GM19035 (cell line): Measurements from ENCODE around the gene KIF5B.
"Not testable (repeated sequence)": the region's sequence is repeated elsewhere in the genome, so short reads cannot be mapped to it uniquely, and the experiment has no call there.

Source experiments
- ATAC-seq: cut with Tn5 transposase; IDR thresholded peaks from one replicate; pipeline ENCODE4 v1.9.1; 2021; ENCODE audit not compliant: unreplicated experiment

KIF5B gene

GRCh38 chr10:32060347-32060746, 4.1 kb upstream of the KIF5B start:
- ATAC-seq = no peak

DNA sequence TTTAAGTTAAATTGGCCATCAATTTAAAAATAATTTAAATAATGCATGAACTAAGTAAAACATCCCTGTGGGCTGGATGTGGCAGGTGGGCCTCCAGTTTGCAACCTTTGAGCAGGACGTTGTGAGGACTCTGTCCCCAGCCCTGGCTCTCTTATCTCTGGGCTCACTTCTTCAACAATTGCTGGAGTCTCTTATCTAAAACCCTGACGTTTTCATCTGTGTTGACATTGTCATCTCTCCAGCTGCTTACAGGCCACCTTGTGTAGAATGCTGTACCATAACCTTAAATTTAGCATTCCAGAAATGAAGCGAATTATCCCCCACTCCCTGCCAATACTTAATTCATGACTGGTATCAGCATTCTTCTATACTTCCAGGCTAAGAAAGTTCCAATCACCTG, 3.2 kb upstream of the KIF5B start:
- no peak for ATAC-seq

DNA sequence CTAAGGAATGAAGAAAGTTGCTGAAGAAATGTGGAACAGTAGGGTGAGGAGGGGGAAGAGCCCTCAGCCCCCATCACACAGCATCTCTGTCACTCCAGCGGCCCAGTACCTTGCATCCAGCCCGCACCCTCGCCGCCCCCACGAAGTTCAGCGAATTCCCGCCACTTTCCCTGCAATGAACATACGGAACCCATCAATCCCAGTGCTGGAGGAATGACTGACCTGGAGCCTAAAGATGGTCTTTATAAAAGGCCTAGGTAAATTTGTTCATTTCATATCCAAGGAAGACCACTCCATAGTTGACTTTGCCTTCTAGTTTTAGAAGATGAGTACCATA, 779 bp upstream of the KIF5B start:
- ATAC-seq = no peak

GRCh38 chr10:32055478-32056135, 618 bp downstream of the KIF5B start:
- ATAC-seq = peak; percentile 51

DNA sequence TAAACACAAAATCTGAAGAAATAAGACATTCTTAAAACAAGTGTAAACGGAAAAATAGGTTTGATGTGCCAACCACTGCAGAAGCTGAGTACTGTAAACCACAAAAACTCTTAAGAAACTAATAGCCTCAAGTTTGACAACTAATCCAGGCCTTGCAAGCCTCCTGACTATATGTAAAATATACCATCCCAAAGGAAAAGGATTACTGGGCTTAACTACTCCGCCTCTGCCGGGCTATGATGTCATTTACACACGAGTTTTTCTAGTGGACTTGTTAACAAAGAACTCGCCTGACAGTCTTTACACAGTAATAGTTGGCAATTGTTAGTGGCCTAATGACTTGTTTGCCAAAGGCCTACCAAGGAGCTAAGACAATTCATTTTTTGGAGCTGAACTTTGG, 2.1 kb downstream of the KIF5B start:
- no peak for ATAC-seq

- not testable (repeated sequence) for ATAC-seq
These were observed 2.8 kb downstream of the KIF5B start for GRCh38 chr10:32053392-32053791.

GRCh38 chr10:32051926-32052325, 4.3 kb downstream of the KIF5B start:
- ATAC-seq = no peak

DNA sequence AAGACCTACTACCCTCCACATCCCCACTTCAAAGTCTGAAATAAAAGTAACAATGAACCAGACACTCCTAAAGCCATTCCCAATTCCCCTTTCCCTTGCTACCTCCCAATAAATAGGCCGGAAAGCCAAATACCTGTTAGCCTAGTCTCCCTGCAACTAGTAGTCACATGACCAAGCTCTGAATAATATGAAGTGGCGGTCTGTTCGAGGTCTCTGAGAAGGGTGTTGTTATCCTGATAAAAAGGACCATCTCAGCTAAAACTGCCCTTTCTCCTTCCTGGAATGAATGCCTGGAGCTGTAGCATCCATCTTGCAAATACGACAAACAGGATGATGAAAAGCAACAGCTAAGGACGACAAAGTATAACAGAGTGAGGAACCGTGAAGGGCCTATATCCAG, 6.0 kb downstream of the KIF5B start:
- no peak for ATAC-seq

DNA sequence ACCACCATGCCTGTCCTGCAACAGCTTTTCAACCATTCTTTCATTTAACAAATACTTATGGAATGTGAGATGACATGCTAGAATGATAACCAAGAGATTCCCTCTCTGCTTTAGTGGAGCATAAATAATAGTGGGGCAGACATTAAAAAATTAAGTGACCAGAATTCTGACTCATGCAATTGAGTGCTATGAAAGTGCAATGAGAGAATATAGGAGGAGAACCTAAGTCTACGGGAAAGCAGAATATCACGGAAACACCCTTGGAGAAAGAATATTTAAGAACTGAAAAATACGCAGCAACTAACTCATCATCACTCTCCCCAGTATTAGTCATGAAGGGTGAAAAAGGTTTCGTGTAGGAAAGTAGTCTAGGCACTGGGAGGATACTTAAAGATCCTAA, 7.1 kb downstream of the KIF5B start:
- no peak for ATAC-seq

- no peak for ATAC-seq
These were observed 7.9 kb downstream of the KIF5B start for GRCh38 chr10:32048282-32048681.

GRCh38 chr10:32047881-32048280, 8.3 kb downstream of the KIF5B start:
- ATAC-seq = no peak

GRCh38 chr10:32046151-32046550, 10.1 kb downstream of the KIF5B start:
- ATAC-seq = no peak

DNA sequence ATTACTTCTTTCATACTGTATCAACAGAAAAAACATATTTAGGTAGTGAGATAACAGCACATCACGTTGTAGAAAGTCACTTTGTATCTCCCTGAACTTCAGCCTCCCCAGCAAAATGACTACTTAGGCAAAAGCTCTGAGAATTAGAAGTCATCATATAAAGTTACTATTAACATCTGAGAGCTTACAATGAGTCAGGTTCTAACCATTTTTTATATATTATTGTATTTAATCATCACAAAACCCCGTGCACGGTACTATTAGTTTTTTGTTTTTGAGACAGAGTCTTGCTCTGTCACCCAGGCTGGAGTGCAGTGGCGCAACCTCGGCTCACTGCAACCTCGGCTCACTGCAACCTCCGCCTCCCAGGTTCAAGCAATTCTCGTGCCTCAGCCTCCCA, 13.5 kb downstream of the KIF5B start:
- not testable (repeated sequence) for ATAC-seq

DNA sequence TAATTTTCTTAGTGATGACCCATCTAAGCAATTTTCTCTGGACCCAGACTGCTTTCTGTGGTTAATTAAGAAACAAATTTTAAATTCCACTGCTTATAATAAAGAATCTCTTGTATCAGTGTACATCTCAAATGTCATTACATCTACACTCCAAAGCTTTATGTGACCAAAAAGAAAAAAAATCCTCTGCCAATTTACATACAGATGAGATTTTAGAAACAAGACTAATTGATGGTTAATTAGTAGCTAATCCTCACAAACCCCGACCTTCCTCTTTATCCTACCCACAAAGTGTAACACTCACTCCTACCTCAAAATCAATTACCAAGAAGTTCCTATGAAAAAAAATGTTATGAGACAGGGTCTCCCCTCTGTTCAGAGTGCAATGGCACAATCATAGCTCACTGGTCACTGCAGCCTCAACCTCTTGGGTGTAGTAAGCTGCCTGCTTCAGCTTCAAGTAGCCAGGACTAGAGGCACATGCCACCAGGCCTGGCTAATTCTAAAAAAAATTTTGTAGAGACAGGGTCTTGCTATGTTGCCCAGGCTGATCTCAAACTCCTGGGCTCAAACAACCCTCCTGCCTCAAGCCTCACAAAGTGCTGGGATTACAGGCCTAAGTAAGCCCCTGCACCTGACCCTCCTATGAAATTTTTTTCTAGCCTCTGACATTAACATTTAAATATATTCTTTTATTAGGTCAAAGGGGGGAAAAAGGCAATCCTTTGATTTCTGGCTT, 14.8 kb downstream of the KIF5B start:
- ATAC-seq = no peak

GRCh38 chr10:32039734-32040133, 16.5 kb downstream of the KIF5B start:
- no peak for ATAC-seq

GRCh38 chr10:32038777-32039176, 17.4 kb downstream of the KIF5B start:
- ATAC-seq = no peak

GRCh38 chr10:32036922-32037321, 19.3 kb downstream of the KIF5B start:
- no peak for ATAC-seq

DNA sequence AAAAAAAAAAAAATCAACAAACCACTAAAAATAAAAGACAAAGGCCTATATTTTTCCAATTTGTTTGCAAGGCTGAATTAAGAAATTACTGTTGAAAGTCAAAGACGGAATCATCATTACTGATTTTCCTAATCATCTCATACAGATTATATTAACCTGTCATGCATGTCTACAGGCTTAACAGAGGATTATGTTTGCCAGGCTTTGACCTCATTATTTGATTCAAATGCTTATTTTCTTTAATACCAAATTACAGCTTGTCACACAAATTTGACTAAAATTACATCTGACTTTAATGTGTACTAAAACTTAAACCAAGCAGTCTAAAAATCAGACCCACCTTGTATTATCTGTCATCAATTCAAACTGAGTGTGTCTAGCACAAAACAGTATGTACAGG, 21.2 kb downstream of the KIF5B start:
- ATAC-seq = no peak

GRCh38 chr10:32033171-32033570, 23.1 kb downstream of the KIF5B start:
- ATAC-seq = no peak

- ATAC-seq = no peak
These were observed 24.3 kb downstream of the KIF5B start for GRCh38 chr10:32031920-32032319.

DNA sequence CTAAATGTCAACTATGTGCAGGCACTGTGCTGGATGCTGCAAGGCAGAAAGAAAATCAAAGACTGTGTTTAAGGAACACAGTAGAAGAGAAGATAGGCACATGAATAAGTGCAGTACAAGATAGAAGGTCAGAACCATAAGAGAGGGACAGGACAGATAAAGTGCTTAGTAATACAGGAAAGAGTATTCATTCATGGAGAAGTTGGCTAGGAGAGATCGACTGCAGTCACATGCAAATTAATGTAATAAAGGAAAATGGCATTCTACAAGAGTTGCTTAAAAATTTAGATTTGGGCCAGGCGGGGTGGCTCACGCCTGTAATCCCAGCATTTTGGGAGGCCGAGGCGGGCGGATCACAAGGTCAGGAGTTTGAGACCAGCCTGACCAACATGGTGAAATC, 24.8 kb downstream of the KIF5B start:
- no peak for ATAC-seq

- ATAC-seq = no peak
These were observed 27.5 kb downstream of the KIF5B start for GRCh38 chr10:32028710-32029109.

- ATAC-seq = no peak
These were observed 33.0 kb downstream of the KIF5B start for GRCh38 chr10:32023264-32023663.
